Measurements from ENCODE around the gene STUM.
"Not testable (repeated sequence)": the region's sequence is repeated elsewhere in the genome, so short reads cannot be mapped to it uniquely, and the experiment has no call there.

Gene STUM

GRCh38 chr1:226548256-226549093 lies at the start of gene STUM:
TSS of gene STUM (plus strand) at chr1:226548764. CDS start at chr1:226548905, 141 bp downstream.
- peak; percentile 53 for DNase-seq

- not testable (repeated sequence) for DNase-seq
Observed at GRCh38 chr1:226499699-226500098, 48.9 kb upstream of the STUM start.

DNA sequence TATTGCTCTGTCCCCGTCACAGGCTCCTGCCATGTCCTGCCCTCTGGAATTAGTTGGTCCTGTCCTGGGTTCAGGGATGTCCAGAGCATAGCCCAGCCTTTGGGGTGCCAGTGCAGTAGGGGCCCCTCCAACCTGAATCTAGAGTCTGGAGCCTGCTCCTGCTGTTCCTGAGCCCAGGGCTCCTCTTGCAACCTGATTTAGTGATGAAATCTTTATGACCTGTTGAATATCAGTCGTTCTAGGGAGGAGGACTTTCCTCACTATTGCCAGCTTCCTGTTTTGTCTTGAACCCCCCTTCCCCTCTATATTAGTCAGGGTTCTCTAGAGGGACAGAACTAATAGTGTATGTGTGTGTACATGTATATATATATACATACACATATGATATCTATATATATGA lies 42.5 kb upstream of the STUM start:
- no peak for DNase-seq

DNA sequence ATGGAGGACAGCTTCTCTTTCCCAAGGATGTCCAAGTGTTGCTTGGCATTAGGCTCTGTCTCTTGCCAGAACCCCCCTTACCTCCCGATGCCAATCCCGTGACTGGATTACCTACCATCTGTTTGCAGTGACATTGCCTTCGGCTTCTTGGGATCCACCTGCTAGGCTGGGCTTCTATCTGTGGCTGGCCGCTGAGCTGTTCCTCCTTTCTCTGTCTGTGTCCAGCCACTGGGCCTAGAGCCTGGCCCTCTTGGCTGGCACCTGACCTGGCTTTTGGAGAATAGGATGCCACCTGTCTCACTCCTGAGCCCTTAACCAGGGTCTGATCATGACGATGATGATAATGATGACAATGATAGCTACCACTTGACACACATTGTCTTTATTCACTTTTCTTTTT lies 41.6 kb upstream of the STUM start:
- no peak for DNase-seq

- DNase-seq: no peak
Observed at GRCh38 chr1:226510453-226510852, 38.1 kb upstream of the STUM start.

DNA sequence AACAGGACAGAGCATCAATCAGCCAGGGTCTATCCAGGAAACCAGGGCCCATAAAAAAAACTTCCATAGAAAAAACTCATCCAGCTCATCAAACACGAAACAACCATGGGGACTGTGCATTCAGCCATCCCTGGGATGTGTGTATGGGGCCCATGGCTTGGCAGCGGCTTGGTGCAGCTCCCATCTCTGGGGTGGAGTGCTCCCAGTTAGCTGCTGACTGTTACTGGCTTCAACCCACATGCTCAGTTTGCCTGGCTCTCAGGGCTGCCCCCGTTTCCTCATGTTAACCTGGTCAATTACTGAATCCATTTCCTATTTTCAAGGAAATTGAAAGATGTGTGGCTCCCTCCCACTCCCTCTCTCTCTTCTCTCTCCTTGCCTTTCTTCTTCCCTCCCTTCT lies 37.3 kb upstream of the STUM start:
- no peak for DNase-seq

- no peak for DNase-seq
Observed at GRCh38 chr1:226512076-226512728, 36.4 kb upstream of the STUM start.

DNA sequence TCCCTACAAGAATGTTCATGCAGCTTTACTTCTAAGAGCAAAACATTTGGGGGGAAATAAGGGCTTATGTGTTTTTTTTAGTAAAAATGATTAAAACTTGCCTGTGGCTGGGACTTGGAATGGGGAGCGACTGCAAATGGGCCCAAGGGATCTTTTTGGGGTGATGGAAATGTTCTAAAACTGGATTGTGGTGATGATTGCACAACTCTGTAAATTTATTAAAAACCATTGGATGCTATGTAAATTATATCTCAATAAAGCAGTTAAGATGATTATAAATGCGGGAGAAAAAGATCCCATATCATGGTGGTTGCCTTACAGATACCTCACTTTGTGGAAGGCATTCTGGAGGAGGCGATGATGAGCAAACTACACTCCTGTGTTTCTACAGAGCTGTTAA lies 30.2 kb upstream of the STUM start:
- no peak for DNase-seq

DNA sequence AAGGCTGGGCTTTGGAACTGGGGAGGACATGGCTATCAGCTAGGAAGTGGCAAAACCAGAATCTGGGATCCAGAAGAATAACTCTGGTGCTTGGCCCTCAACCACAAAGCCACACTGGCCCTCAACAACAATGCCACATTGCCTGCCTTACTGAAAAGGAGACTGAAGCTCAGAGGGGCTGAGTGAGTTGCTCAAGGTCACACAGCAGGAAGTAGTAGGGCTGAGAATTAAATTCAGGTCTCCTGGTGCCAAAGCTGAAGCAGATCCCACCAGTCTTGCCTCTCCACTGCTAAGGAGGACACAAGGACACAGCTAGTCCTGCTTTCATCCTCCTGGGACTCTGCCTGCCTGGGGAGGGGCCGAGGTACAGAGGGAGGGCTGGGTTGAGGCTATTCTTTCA lies 29.4 kb upstream of the STUM start:
- no peak for DNase-seq

GRCh38 chr1:226519716-226520598 lies 28.6 kb upstream of the STUM start:
- DNase-seq: no peak

GRCh38 chr1:226520640-226521355 lies 27.8 kb upstream of the STUM start:
- peak; percentile 50 for DNase-seq

GRCh38 chr1:226523646-226524406 lies 24.7 kb upstream of the STUM start:
- no peak for DNase-seq

GRCh38 chr1:226524547-226524946 lies 24.0 kb upstream of the STUM start:
- no peak for DNase-seq

GRCh38 chr1:226525750-226526149 lies 22.8 kb upstream of the STUM start:
- no peak for DNase-seq

- peak; percentile 54 for DNase-seq
Observed at GRCh38 chr1:226526801-226527595, 21.6 kb upstream of the STUM start.

- no peak for DNase-seq
Observed at GRCh38 chr1:226529891-226530290, 18.7 kb upstream of the STUM start.

DNA sequence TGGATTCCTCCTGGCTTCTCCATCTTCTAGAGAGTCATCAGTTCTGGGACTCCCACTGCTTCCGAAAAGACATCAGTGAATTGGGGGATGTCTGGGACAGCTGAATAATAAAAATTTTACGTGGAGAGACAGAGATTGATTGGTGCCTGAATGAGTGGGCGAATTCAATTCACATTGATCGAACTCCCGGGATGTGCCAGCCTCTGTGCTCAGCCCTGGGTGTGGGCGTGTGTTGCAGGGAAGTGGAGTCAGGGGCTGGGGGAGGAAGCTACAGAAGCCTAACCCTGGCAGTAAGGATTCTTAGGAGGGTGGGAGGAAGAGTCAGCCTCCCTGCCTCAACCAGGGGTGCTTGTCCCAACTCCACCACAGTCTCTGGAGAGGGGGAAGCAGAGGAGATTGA lies 18.0 kb upstream of the STUM start:
- no peak for DNase-seq

GRCh38 chr1:226531360-226532093 lies 17.0 kb upstream of the STUM start:
- no peak for DNase-seq

GRCh38 chr1:226532553-226532952 lies 16.0 kb upstream of the STUM start:
- no peak for DNase-seq

- DNase-seq: no peak
Observed at GRCh38 chr1:226533220-226533619, 15.3 kb upstream of the STUM start.
